GM18511 (cell line): ENCODE data around the gene OR5AU1.

Experiments used
- ATAC-seq: cut with Tn5 transposase; IDR thresholded peaks from one replicate; pipeline ENCODE4 v1.9.1; 2021; ENCODE audit warnings: mild to moderate bottlenecking, moderate library complexity; ENCODE audit not compliant: unreplicated experiment

The OR5AU1 gene

GRCh38 chr14:21155963-21156362 lies at the start of gene OR5AU1:
Gene OR5AU1, minus strand, starts transcription at chr14:21156063. Its CDS starts 191 bp downstream, at chr14:21155872.
- no peak for ATAC-seq

GRCh38 chr14:21205026-21205677 lies 49.3 kb upstream of the OR5AU1 start:
- no peak for ATAC-seq

GRCh38 chr14:21204167-21205025 lies 48.5 kb upstream of the OR5AU1 start:
- no peak for ATAC-seq

- ATAC-seq, result no peak
These were observed 47.8 kb upstream of the OR5AU1 start for GRCh38 chr14:21203470-21204166.

- ATAC-seq, result no peak
These were observed 46.8 kb upstream of the OR5AU1 start for GRCh38 chr14:21202463-21203358.

GRCh38 chr14:21201732-21202462 lies 46.0 kb upstream of the OR5AU1 start:
- ATAC-seq, result no peak

GRCh38 chr14:21200752-21201461 lies 45.0 kb upstream of the OR5AU1 start:
- no peak for ATAC-seq

GRCh38 chr14:21199611-21200560 lies 44.0 kb upstream of the OR5AU1 start:
- ATAC-seq, result no peak

- no peak for ATAC-seq
These were observed 41.7 kb upstream of the OR5AU1 start for GRCh38 chr14:21197418-21198205.

- no peak for ATAC-seq
These were observed 38.7 kb upstream of the OR5AU1 start for GRCh38 chr14:21194597-21194996.

- no peak for ATAC-seq
These were observed 37.1 kb upstream of the OR5AU1 start for GRCh38 chr14:21192875-21193535.

- no peak for ATAC-seq
These were observed 36.6 kb upstream of the OR5AU1 start for GRCh38 chr14:21192447-21192822.

GRCh38 chr14:21191809-21192446 lies 36.1 kb upstream of the OR5AU1 start:
- peak; percentile 98 for ATAC-seq

- no peak for ATAC-seq
These were observed 35.5 kb upstream of the OR5AU1 start for GRCh38 chr14:21191261-21191808.

GRCh38 chr14:21185491-21185890 lies 29.6 kb upstream of the OR5AU1 start:
- no peak for ATAC-seq

- no peak for ATAC-seq
These were observed 28.4 kb upstream of the OR5AU1 start for GRCh38 chr14:21184254-21184653.
